ENCODE measurements around the gene RIF1.

Gene RIF1

GRCh38 chr2:151437630-151438029, 27.9 kb downstream of the RIF1 start:
- Histone ChIP-seq H3K4me1 (ENCODE audit: control insufficient read depth, insufficient read depth, low read length) (no peaks in the 10 kb centered on the region), H3K4me3 (ENCODE audit: low read length) (no peak overlapping the region), H3K9ac (ENCODE audit: low read length) (no peak overlapping the region), H3K27me3 (ENCODE audit: control insufficient read depth, insufficient read depth, low read length) (no peaks in the 10 kb centered on the region), H3K27ac (ENCODE audit: low read depth, low read length) (no peak overlapping the region), H3K36me3 (ENCODE audit: control insufficient read depth, insufficient read depth, low read length) (peaks cover 21% of the 10 kb centered on the region)

- no peak overlapping the region for H3K27ac ChIP-seq (ENCODE audit: low read depth, low read length)
- H3K36me3 ChIP-seq (ENCODE audit: control insufficient read depth, insufficient read depth, low read length), result peaks cover 20% of the 10 kb centered on the region
- H3K27me3 ChIP-seq (ENCODE audit: control insufficient read depth, insufficient read depth, low read length), result no peaks in the 10 kb centered on the region
- no peak overlapping the region for H3K9ac ChIP-seq (ENCODE audit: low read length)
- no peaks in the 10 kb centered on the region for H3K4me1 ChIP-seq (ENCODE audit: control insufficient read depth, insufficient read depth, low read length)
- H3K4me3 ChIP-seq (ENCODE audit: low read length), result no peak overlapping the region
Measured at GRCh38 chr2:151438506-151438905, 28.8 kb downstream of the RIF1 start.

DNA sequence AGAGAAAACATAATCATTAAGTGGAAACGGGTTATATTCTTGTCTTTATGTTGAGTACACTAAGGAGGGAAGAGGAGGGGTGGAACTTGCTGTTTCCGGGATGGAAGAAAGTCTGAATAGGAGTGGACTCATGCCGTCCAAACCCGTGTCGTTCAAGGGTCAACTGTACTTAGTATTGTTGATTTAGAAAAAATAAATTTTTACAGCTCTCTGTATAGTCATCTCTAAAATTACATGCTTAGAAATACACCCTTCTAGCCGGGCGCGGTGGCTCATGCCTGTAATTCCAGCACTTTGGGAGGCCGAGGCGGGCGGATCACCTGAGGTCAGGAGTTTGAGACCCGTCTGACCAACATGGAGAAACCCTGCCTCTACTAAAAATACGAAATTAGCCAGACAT, 29.4 kb downstream of the RIF1 start:
- Histone ChIP-seq H3K4me3 (ENCODE audit: low read length) (no peak overlapping the region), H3K27me3 (ENCODE audit: control insufficient read depth, insufficient read depth, low read length) (no peaks in the 10 kb centered on the region), H3K36me3 (ENCODE audit: control insufficient read depth, insufficient read depth, low read length) (peaks cover 16% of the 10 kb centered on the region), H3K27ac (ENCODE audit: low read depth, low read length) (no peak overlapping the region), H3K9ac (ENCODE audit: low read length) (no peak overlapping the region), H3K4me1 (ENCODE audit: control insufficient read depth, insufficient read depth, low read length) (no peaks in the 10 kb centered on the region)

DNA sequence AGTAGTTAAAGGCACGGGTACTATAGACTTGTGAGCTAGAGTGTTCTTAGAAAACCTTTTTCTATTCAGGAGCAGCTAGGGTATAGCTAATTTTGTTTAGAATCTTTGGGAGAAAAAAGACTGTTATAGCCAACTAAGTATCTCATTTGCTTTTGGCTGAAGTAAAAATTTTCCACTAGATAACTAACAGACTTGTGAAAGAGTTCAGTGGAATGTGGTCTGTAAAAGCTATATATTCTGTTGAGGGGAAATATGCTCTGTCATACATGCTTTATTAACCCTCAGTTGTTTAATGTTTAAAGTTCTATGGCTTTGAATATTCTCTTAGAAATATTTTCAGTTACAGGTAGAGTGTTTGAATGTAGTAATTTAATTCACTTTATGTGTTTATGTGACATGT, 49.7 kb downstream of the RIF1 start:
- no peaks in the 10 kb centered on the region for H3K4me1 ChIP-seq (ENCODE audit: control insufficient read depth, insufficient read depth, low read length)
- H3K36me3 ChIP-seq (ENCODE audit: control insufficient read depth, insufficient read depth, low read length), result peaks cover 17% of the 10 kb centered on the region
- no peaks in the 10 kb centered on the region for H3K27me3 ChIP-seq (ENCODE audit: control insufficient read depth, insufficient read depth, low read length)
- H3K4me3 ChIP-seq (ENCODE audit: low read length), result no peak overlapping the region
- H3K9ac ChIP-seq (ENCODE audit: low read length), result no peak overlapping the region
- no peak overlapping the region for H3K27ac ChIP-seq (ENCODE audit: low read depth, low read length)

DNA sequence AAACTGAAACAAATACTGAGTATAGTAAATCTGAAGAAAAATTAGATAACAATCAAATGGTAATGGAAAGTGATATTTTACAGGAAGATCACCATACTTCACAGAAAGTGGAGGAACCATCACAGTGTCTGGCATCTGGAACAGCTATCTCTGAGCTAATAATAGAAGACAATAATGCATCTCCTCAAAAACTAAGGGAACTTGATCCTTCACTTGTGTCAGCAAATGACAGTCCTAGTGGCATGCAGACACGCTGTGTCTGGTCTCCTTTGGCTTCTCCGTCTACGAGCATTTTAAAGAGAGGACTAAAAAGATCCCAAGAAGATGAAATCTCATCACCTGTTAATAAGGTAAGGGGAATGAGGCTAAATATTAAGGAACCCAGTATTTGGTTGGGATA, 56.1 kb downstream of the RIF1 start:
- Histone ChIP-seq H3K36me3 (ENCODE audit: control insufficient read depth, insufficient read depth, low read length) (peaks cover 15% of the 10 kb centered on the region), H3K4me3 (ENCODE audit: low read length) (no peak overlapping the region), H3K9ac (ENCODE audit: low read length) (no peak overlapping the region), H3K27me3 (ENCODE audit: control insufficient read depth, insufficient read depth, low read length) (no peaks in the 10 kb centered on the region), H3K4me1 (ENCODE audit: control insufficient read depth, insufficient read depth, low read length) (no peaks in the 10 kb centered on the region), H3K27ac (ENCODE audit: low read depth, low read length) (no peak overlapping the region)

DNA sequence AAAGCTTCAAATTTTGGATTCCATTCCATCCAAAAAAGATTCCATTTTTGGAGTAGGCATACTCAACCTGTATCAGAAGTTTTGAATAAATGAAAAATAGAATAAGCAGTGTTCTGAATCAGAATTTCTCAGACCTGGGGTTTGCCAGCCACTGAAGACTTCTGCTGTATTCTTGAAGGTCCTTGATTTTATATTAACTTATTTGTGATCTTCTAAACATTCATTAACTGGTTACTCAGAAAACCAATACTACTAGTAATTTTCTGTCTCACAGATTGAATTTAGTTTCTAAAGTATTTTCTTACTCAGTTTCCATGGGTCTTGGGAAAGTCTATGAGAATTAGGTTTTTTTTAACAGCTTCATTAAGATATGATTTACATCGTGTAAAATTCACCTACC, 60.9 kb downstream of the RIF1 start:
- Histone ChIP-seq H3K9ac (ENCODE audit: low read length) (no peak overlapping the region), H3K36me3 (ENCODE audit: control insufficient read depth, insufficient read depth, low read length) (peaks cover 4% of the 10 kb centered on the region), H3K27ac (ENCODE audit: low read depth, low read length) (no peak overlapping the region), H3K27me3 (ENCODE audit: control insufficient read depth, insufficient read depth, low read length) (no peaks in the 10 kb centered on the region), H3K4me1 (ENCODE audit: control insufficient read depth, insufficient read depth, low read length) (no peaks in the 10 kb centered on the region), H3K4me3 (ENCODE audit: low read length) (no peak overlapping the region)

- H3K36me3 ChIP-seq (ENCODE audit: control insufficient read depth, insufficient read depth, low read length), result peaks cover 6% of the 10 kb centered on the region
- H3K27me3 ChIP-seq (ENCODE audit: control insufficient read depth, insufficient read depth, low read length), result no peaks in the 10 kb centered on the region
- no peaks in the 10 kb centered on the region for H3K4me1 ChIP-seq (ENCODE audit: control insufficient read depth, insufficient read depth, low read length)
- H3K27ac ChIP-seq (ENCODE audit: low read depth, low read length), result no peak overlapping the region
- H3K4me3 ChIP-seq (ENCODE audit: low read length), result no peak overlapping the region
- H3K9ac ChIP-seq (ENCODE audit: low read length), result no peak overlapping the region
Measured at GRCh38 chr2:151472966-151473365, 63.3 kb downstream of the RIF1 start.

DNA sequence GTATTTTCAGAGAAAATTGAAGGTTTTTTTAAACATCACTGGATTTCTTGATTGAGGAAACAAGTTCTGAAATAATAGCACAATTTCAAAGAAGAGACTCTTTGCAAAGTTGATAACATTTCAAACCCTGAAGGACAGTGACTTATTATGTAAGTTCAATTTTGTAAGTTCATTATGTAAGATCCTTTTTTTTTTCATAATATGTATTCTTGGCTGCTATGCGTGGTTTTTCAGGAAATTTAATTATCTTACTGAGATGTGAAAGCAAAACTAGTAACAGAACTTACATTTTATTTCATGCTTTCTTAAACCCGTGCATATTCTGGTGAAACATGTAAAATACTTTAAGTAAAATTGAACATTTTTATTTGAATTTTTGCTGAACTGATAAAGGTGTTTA, 65.4 kb downstream of the RIF1 start:
- Histone ChIP-seq H3K27me3 (ENCODE audit: control insufficient read depth, insufficient read depth, low read length) (no peaks in the 10 kb centered on the region), H3K36me3 (ENCODE audit: control insufficient read depth, insufficient read depth, low read length) (peaks cover 4% of the 10 kb centered on the region), H3K4me3 (ENCODE audit: low read length) (no peak overlapping the region), H3K9ac (ENCODE audit: low read length) (no peak overlapping the region), H3K27ac (ENCODE audit: low read depth, low read length) (no peak overlapping the region), H3K4me1 (ENCODE audit: control insufficient read depth, insufficient read depth, low read length) (no peaks in the 10 kb centered on the region)

DNA sequence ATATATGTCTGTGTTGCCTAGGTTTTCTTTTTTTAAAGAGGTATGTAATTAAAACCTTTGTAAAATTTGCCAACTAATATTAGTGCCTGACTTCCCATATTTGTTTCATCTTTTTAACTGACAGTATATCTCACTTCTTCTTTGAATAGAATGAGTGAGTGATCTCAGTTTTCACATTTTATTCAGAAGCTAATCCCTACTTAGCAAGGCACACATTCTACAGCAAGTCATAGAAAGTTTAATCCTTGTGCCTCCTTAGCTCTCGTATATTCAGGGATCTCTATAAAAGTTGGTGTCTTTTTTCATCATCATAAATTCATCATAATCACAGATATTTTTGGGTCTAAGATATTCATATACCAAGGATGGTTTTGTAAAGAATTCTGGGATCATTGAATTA, 66.6 kb downstream of the RIF1 start:
- H3K4me3 ChIP-seq (ENCODE audit: low read length), result no peak overlapping the region
- peaks cover 4% of the 10 kb centered on the region for H3K36me3 ChIP-seq (ENCODE audit: control insufficient read depth, insufficient read depth, low read length)
- no peaks in the 10 kb centered on the region for H3K4me1 ChIP-seq (ENCODE audit: control insufficient read depth, insufficient read depth, low read length)
- no peak overlapping the region for H3K9ac ChIP-seq (ENCODE audit: low read length)
- H3K27ac ChIP-seq (ENCODE audit: low read depth, low read length), result no peak overlapping the region
- no peaks in the 10 kb centered on the region for H3K27me3 ChIP-seq (ENCODE audit: control insufficient read depth, insufficient read depth, low read length)

DNA sequence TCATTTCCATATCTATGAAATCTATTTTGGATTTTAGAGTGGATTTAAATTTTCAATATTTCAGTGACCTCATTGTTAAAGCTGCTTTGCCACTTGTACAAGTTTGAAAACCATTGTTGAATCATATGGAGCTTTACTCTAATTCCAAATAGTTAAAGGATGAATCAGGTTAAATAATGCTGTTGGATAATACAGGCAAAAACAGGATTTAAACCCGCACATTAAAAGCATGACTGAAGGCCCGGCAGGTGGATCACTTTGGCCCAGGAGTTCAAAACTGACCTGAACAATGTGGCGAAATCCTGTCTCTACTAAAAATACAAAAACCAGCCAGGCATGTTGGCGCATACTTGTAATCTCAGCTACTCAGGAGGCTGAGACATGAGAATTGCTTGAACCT, 68.3 kb downstream of the RIF1 start:
- Histone ChIP-seq H3K4me3 (ENCODE audit: low read length) (no peak overlapping the region), H3K9ac (ENCODE audit: low read length) (no peak overlapping the region), H3K27me3 (ENCODE audit: control insufficient read depth, insufficient read depth, low read length) (no peaks in the 10 kb centered on the region), H3K36me3 (ENCODE audit: control insufficient read depth, insufficient read depth, low read length) (peaks cover 4% of the 10 kb centered on the region), H3K27ac (ENCODE audit: low read depth, low read length) (no peak overlapping the region), H3K4me1 (ENCODE audit: control insufficient read depth, insufficient read depth, low read length) (no peaks in the 10 kb centered on the region)

- H3K9ac ChIP-seq (ENCODE audit: low read length), result no peak overlapping the region
- H3K4me3 ChIP-seq (ENCODE audit: low read length), result no peak overlapping the region
- no peaks in the 10 kb centered on the region for H3K4me1 ChIP-seq (ENCODE audit: control insufficient read depth, insufficient read depth, low read length)
- peaks cover 3% of the 10 kb centered on the region for H3K36me3 ChIP-seq (ENCODE audit: control insufficient read depth, insufficient read depth, low read length)
- H3K27me3 ChIP-seq (ENCODE audit: control insufficient read depth, insufficient read depth, low read length), result no peaks in the 10 kb centered on the region
- no peak overlapping the region for H3K27ac ChIP-seq (ENCODE audit: low read depth, low read length)
Measured at GRCh38 chr2:151481744-151482143, 72.0 kb downstream of the RIF1 start.

- Histone ChIP-seq H3K27ac (ENCODE audit: low read depth, low read length) (no peak overlapping the region), H3K36me3 (ENCODE audit: control insufficient read depth, insufficient read depth, low read length) (peaks cover under 1% of the 10 kb centered on the region), H3K4me3 (ENCODE audit: low read length) (no peak overlapping the region), H3K4me1 (ENCODE audit: control insufficient read depth, insufficient read depth, low read length) (no peaks in the 10 kb centered on the region), H3K27me3 (ENCODE audit: control insufficient read depth, insufficient read depth, low read length) (no peaks in the 10 kb centered on the region), H3K9ac (ENCODE audit: low read length) (no peak overlapping the region)
Measured at GRCh38 chr2:151482171-151482725, 72.5 kb downstream of the RIF1 start.

DNA sequence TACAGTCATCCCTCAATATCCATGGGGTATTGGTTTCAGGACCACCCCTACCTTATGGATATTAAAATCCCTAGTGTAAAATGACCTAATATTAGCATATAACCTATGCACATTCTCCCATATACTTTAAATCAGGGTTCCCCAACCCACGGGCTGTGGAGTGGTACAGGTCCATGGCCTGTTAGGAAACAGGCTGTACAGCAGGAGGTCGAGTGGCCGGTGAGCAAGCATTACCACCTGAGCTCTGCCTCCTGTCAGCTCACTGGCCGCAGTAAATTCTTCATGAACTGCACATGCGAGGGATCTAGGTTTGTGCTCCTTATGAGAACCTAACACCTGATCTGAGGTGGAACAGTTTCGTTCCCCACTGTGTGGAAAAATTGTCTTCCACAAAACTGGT, 73.8 kb downstream of the RIF1 start:
- Histone ChIP-seq H3K9ac (ENCODE audit: low read length) (no peak overlapping the region), H3K4me1 (ENCODE audit: control insufficient read depth, insufficient read depth, low read length) (no peaks in the 10 kb centered on the region), H3K27me3 (ENCODE audit: control insufficient read depth, insufficient read depth, low read length) (no peaks in the 10 kb centered on the region), H3K36me3 (ENCODE audit: control insufficient read depth, insufficient read depth, low read length) (no peaks in the 10 kb centered on the region), H3K27ac (ENCODE audit: low read depth, low read length) (no peak overlapping the region), H3K4me3 (ENCODE audit: low read length) (no peak overlapping the region)

All from rectal smooth muscle tissue (tissue), 1 donor.